NCI-H1048 (cell line): ENCODE data around the gene SMIM41.

Experiments
- DNase-seq: peaks from one replicate; lab custom pipeline; 2025; lab: John Stamatoyannopoulos, UW

SMIM41 gene

GRCh38 chr12:52050758-52051541, 28.6 kb upstream of the SMIM41 start, which contains the start of gene NR4A1:
Gene NR4A1, plus strand, starts transcription at chr12:52051442. Its CDS starts 2,887 bp downstream, at chr12:52054329.
- peak; percentile 88 for DNase-seq

DNA sequence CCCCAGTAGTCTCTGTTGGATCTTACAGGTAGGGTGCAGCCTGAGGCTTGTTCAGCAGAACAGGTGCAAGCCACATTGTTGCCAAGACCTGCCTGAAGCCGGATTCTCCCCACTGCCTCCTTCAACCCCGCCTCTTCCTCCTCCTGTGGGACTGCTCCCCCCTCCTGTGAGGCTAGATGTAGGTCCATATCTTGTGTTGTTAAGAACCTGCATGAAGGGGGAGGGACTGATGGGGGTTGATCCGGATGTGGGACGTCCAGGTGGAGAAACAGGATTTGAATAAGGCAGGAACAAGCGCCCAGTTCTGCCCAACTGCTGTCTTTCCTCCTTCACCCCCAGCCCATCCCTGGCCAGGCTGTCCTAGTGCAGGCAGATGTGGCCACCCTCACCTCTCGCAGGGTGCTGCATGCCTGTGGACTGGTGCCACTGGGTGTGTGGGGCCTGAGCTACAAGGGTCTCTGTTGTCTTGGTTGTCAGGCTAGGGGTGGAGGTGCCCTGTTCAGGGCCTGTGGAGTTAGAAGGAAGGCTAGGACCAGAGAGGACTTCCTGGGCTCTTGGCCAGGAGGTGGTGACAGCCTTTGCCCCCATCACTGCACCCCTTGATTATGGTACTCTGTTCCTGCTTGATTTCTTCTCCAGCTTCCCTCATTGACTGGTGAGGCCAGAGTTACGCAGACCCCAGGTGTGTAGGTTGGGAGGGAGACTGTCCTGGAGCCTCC, 26.9 kb upstream of the SMIM41 start:
- no peak for DNase-seq

DNA sequence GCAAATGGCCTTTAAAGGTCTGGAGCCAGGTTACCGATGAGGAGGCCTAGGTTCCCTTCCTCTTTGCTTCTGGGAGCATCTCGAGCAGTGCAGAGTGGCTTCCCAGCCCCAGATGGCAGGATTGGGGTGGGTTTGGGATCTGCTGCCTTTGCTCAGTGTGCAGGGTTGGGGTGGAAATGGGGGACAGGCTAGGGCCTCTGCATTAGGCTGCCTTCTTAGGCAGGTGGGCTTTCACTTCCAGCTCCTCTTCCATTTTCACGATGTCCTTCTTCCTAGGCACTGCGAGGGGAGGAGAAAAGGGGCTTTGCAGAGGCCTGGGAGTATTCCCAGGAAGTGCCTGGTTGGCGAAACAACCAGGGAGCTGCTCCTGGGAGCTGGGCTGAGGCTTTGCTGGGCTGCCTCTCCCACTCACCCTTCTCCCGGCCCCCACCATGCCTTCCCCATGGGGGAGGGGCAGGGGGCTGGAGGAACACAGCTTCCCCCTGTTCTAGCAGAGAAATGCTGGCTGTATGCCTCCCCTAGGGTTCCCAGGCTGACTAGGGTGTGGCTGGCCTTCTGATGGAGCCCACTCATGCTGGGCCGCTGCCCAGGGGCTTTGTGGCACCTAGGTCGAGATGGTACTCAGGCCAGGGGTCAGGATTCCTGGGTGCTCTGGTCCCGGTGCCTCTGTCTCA, 25.8 kb upstream of the SMIM41 start:
- DNase-seq, result no peak

DNA sequence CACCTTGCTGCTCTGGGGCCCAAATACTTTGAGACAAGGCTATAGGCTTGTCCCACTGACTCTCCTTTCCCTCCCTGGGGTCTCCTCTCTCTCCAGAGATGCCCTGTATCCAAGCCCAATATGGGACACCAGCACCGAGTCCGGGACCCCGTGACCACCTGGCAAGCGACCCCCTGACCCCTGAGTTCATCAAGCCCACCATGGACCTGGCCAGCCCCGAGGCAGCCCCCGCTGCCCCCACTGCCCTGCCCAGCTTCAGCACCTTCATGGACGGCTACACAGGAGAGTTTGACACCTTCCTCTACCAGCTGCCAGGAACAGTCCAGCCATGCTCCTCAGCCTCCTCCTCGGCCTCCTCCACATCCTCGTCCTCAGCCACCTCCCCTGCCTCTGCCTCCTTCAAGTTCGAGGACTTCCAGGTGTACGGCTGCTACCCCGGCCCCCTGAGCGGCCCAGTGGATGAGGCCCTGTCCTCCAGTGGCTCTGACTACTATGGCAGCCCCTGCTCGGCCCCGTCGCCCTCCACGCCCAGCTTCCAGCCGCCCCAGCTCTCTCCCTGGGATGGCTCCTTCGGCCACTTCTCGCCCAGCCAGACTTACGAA, 25.2 kb upstream of the SMIM41 start:
- no peak for DNase-seq

DNA sequence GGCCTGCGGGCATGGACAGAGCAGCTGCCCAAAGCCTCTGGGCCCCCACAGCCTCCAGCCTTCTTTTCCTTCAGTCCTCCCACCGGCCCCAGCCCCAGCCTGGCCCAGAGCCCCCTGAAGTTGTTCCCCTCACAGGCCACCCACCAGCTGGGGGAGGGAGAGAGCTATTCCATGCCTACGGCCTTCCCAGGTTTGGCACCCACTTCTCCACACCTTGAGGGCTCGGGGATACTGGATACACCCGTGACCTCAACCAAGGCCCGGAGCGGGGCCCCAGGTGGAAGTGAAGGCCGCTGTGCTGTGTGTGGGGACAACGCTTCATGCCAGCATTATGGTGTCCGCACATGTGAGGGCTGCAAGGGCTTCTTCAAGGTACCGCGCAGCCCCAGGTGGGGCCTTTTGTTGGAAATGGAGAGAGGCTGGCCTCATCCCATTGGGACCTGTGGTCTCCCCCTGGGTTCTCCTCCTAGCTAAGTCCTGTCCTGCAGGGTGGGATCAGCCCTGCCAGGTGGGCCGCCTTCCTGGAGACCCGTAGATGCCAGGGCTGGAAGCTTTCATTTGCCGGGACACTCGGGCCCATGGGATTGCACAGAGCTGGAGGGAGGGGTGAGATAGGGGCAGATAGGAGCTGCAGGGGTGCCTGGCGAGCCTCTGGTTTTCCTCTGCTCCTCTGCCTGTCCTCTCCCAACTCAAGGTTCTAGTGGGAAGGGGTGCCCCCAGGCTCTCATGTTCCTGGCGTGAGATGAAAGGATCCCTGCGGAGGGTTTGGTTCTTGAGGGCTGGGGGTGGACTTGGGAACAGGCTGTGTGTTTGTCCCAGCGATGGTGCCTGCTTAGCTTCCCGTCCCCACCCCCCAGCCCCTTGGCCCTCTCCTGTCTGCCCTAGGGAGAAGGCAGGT, 24.4 kb upstream of the SMIM41 start:
- DNase-seq, result no peak

DNA sequence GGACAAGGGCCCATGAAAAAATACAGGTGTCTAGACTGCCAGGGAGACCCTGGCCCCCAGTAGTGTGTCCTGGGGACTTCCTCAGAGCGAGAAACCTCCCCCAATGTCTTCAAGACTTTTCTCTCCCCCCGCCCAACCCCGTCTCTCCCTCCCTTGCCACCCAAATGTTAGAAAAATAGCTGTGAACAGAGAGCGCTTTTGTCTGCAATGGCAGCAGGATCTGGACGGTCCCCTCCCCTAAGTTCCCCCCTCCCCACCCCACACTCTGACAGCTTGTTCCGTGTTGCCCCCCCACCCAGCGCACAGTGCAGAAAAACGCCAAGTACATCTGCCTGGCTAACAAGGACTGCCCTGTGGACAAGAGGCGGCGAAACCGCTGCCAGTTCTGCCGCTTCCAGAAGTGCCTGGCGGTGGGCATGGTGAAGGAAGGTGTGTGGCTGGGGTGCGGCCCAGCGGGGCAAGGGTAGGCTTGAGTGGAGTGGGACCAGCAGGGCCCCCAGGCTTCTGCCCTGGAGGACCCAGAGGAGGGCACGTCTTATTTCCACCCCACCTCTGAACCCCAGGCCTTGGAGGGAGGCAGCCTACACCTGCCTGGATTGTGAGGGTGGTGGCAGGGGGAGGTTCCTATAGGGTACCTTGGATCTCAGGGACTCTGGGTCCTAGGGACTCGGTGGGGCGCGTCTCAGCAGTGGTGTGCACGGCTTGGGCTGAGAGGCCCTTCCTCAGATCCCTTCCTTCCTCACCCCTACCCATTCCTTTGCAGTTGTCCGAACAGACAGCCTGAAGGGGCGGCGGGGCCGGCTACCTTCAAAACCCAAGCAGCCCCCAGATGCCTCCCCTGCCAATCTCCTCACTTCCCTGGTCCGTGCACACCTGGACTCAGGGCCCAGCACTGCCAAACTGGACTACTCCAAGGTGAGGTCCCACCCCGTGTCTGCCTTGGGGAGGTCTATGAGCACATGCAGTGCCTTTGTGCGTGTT, 23.5 kb upstream of the SMIM41 start:
- no peak for DNase-seq

DNA sequence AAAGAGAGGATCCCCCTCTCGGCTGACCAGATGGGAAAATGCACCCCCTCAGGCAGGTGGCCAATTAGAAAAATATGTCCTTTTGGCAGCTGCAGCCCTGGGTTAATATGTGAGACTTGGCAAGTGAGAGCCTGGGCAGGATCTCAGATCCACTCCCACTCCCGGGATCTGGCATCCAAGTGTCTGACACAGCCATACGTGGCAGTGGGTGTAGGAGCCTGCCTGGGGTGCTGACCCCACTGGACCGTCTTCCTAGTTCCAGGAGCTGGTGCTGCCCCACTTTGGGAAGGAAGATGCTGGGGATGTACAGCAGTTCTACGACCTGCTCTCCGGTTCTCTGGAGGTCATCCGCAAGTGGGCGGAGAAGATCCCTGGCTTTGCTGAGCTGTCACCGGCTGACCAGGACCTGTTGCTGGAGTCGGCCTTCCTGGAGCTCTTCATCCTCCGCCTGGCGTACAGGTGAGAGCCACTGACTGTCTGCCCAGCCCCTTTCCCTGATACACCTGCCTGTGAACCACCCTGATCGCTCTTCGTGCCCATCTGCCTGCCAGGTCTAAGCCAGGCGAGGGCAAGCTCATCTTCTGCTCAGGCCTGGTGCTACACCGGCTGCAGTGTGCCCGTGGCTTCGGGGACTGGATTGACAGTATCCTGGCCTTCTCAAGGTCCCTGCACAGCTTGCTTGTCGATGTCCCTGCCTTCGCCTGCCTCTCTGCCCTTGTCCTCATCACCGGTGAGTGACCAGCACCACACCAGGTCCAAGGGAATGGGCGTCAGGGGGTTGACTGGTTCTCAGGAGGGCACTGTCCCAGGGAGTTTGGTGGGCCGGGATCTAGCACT, 22.5 kb upstream of the SMIM41 start:
- no peak for DNase-seq

- no peak for DNase-seq
Observed at GRCh38 chr12:52057638-52058576, 21.6 kb upstream of the SMIM41 start.

DNA sequence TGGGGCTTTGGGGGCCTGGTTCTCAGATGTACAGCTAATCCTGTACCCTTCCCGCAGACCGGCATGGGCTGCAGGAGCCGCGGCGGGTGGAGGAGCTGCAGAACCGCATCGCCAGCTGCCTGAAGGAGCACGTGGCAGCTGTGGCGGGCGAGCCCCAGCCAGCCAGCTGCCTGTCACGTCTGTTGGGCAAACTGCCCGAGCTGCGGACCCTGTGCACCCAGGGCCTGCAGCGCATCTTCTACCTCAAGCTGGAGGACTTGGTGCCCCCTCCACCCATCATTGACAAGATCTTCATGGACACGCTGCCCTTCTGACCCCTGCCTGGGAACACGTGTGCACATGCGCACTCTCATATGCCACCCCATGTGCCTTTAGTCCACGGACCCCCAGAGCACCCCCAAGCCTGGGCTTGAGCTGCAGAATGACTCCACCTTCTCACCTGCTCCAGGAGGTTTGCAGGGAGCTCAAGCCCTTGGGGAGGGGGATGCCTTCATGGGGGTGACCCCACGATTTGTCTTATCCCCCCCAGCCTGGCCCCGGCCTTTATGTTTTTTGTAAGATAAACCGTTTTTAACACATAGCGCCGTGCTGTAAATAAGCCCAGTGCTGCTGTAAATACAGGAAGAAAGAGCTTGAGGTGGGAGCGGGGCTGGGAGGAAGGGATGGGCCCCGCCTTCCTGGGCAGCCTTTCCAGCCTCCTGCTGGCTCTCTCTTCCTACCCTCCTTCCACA, 20.7 kb upstream of the SMIM41 start:
- no peak for DNase-seq

DNA sequence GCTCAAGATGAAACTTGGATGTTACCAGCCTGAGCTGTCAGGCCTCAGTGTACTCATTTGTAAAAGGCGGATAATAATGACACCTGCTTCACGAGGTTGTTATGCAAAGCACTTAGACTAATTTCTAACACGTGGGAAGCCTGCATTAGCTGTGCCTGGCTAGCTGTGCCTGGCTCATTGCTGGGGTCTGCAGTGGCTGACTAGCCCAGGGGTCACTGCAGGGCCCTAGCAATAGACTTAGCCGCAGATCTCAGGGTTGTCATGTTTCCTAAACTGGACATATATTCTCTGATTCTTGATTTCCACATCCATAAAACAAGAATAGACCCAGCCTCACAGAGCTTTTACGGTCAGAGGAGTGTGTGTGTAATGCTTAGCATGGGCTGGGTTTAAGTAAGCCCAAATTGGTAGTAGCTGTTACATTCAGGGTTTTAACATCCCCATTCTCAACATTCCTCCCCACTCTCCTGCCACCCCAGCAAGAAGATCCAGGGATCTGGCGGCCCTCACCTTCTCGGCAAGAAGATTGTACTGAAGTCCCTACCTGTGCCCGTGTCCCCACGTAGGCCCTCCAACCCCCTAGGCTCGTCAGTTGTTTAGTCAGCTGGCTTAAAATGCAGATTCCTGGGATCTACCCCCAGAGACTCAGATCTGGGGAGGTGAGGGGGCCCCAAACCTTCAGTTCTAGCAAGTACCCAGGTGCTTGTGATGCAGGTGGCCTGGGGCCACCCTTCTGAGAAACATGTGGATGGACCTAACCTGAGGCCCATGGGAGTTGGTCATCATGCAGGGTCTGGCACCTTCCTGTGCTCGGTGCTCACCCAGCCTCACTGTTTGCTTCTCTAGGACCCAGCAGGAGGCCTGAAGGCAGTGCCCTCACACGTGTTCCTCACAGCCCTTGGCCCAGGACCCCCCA, 19.7 kb upstream of the SMIM41 start:
- DNase-seq, result no peak

GRCh38 chr12:52060498-52061177, 18.9 kb upstream of the SMIM41 start:
- DNase-seq, result no peak

GRCh38 chr12:52061470-52062166, 17.9 kb upstream of the SMIM41 start:
- DNase-seq, result no peak

DNA sequence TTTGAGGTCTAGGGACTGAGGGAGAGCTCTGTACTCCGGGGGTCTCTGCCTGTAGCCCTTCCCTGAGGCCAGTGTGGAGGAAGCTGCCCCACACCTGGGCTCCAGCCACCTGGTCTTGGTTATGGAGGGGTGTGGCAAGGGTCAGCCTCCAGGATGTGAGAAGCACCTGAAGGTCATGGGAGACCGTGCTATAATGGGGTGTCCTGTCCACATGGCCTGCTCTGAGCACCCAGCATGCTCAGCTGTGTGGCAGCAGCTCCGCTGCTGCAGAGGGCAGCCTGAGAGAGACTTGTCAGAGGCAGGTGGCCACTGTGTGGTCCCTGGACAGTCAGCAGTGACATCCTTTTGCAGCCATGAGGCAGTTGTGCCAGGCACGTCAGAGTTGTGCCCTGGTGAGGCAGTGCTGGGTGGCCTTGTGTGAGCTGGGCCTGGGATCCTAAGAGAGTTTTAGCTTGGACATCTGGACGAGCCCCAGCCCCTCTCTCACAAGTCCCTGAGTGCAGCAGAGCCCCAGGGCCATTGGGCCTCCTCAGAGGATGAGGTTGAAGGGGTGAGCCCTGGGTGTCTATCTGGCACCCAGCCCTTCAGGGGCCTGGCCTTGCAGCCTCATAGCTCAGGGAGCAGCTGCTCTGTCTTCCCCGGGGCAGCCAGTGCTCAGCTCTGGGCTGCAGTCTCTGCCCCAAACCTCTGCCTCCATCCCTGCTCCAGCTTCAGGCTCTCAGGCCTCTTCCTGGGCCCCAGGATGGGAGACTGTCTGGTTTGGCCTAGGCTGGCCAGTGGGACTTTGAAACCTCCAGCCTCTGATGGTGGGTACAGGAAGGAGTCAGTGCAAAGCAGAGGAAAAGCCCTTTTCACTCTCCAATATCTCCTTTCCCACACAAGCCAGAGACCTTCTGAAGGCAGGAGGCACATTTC, 17.1 kb upstream of the SMIM41 start:
- no peak for DNase-seq
